HepG2 (cell line): ENCODE measurements around the gene ZNF276. TPM values are rescaled to one million over a fixed set of nuclear protein-coding genes. Genes with fewer than 3 reads are reported as not detected.

ENCODE experiments used
- ARNTL ChIP-seq: sonication (generic); formaldehyde crosslinking; IDR thresholded peaks from 2 replicates; pipeline ENCODE4 v1.4.0; 2020; ENCODE audit warnings: mild to moderate bottlenecking, missing genetic modification reagents
- CAMTA2 ChIP-seq: sonication (generic); formaldehyde crosslinking; IDR thresholded peaks from 2 replicates; pipeline ENCODE4 v1.4.0; 2020; ENCODE audit warnings: mild to moderate bottlenecking, missing genetic modification reagents, borderline replicate concordance
- ESRRA ChIP-seq: sonication (generic); formaldehyde crosslinking; IDR thresholded peaks from 2 replicates; pipeline ENCODE4 v1.5.1; 2020; ENCODE audit warnings: mild to moderate bottlenecking, low read depth, missing genetic modification reagents
- ETV6 ChIP-seq: sonication (generic); formaldehyde crosslinking; conservative IDR thresholded peaks from 2 replicates; pipeline ENCODE4 v1.4.0; 2020; ENCODE audit warnings: missing genetic modification reagents
- FOXK2 ChIP-seq: fragments of 450-650 bp; IDR thresholded peaks from 2 replicates; pipeline ENCODE4 v1.6.1; 2016
- GABPB1 ChIP-seq: IDR thresholded peaks from 2 replicates; pipeline ENCODE4 v1.6.1; 2016; ENCODE audit warnings: mild to moderate bottlenecking, missing genetic modification reagents, moderate library complexity, missing compliant biosample characterization
- GZF1 ChIP-seq: sonication (generic); formaldehyde crosslinking; IDR thresholded peaks from 2 replicates; pipeline ENCODE4 v1.5.1; 2020; ENCODE audit warnings: mild to moderate bottlenecking, missing genetic modification reagents
- MTF2 ChIP-seq: sonication (generic); formaldehyde crosslinking; IDR thresholded peaks from 2 replicates; pipeline ENCODE4 v1.5.0; 2020; ENCODE audit warnings: missing genetic modification reagents, borderline replicate concordance
- TBX3 ChIP-seq: fragments of 450-650 bp; IDR thresholded peaks from 2 replicates; pipeline ENCODE4 v1.6.1; 2017; ENCODE audit warnings: antibody characterized with exemption, mild to moderate bottlenecking, inconsistent platforms, borderline replicate concordance
- XRCC5 ChIP-seq: fragments of 200-400 bp; formaldehyde crosslinking; optimal IDR thresholded peaks from 2 replicates; pipeline ENCODE3; 2017; ENCODE audit warnings: mild to moderate bottlenecking, low read length
- ZBTB20 ChIP-seq: sonication (generic); formaldehyde crosslinking; IDR thresholded peaks from 2 replicates; pipeline ENCODE4 v1.8.1; 2023; ENCODE audit warnings: missing genetic modification reagents, low read depth, mild to moderate bottlenecking, borderline replicate concordance
- ZNF143 ChIP-seq: sonication (generic); formaldehyde crosslinking; IDR thresholded peaks from 2 replicates; pipeline ENCODE4 v1.4.0; 2020; ENCODE audit warnings: missing genetic modification reagents
- ZNF354B ChIP-seq: sonication (generic); formaldehyde crosslinking; IDR thresholded peaks from 2 replicates; pipeline ENCODE4 v1.8.0; 2022; ENCODE audit warnings: mild to moderate bottlenecking, missing genetic modification reagents
- ZNF75D ChIP-seq: sonication (generic); formaldehyde crosslinking; IDR thresholded peaks from 2 replicates; pipeline ENCODE4 v1.8.1; 2023; ENCODE audit warnings: missing genetic modification reagents, mild to moderate bottlenecking, borderline replicate concordance
- ZNF766 ChIP-seq: sonication (generic); formaldehyde crosslinking; IDR thresholded peaks from 2 replicates; pipeline ENCODE4 v1.5.0; 2020; ENCODE audit warnings: missing genetic modification reagents, borderline replicate concordance
- ZNF83 ChIP-seq: sonication (generic); formaldehyde crosslinking; IDR thresholded peaks from 2 replicates; pipeline ENCODE4 v1.4.0; 2020; ENCODE audit warnings: missing genetic modification reagents, mild to moderate bottlenecking, borderline replicate concordance
- ZNF841 ChIP-seq: sonication (generic); formaldehyde crosslinking; IDR thresholded peaks from 2 replicates; pipeline ENCODE4 v1.8.1; 2023; ENCODE audit warnings: missing genetic modification reagents, borderline replicate concordance
- polyA plus RNA-seq, 8 experiments: library from polyadenylated mRNA; depleted of rRNA in 3 of 8; stranded (reverse) in 7 of 8; unstranded in 1 of 8; fragments of >200 nt; fragmentation: Illumina TruSeq in 4 of 8; extraction: Trizol in 4 of 8; gene quantifications; 2 replicates each; pipeline versions ENCODE4 v1.2.1 to v1.2.3, GENCODE V29; 2011 to 2016; ENCODE audit warnings: low read depth in 4 of 8, missing spikeins in 1 of 8, mixed read lengths in 1 of 8; ENCODE audit not compliant: insufficient read depth in 1 of 8
- total RNA-seq, 5 experiments: library from RNA; depleted of rRNA; stranded (reverse); fragments of >200 nt; fragmentation: Illumina TruSeq; extraction: Trizol; gene quantifications; 2 replicates each; pipeline ENCODE4 v1.2.3, GENCODE V29; 2016; ENCODE audit warnings: low read depth in 1 of 5
- TF ChIP-seq, protein P1 (sequence below): sonication (generic); formaldehyde crosslinking; IDR thresholded peaks from 2 replicates; pipeline ENCODE4 v1.5.0; 2020; ENCODE audit warnings: missing genetic modification reagents, mild to moderate bottlenecking, borderline replicate concordance
- TF ChIP-seq, protein P2 (sequence below): sonication (generic); formaldehyde crosslinking; IDR thresholded peaks from 2 replicates; pipeline ENCODE4 v1.8.1; 2023; ENCODE audit warnings: mild to moderate bottlenecking, missing genetic modification reagents
- TF ChIP-seq, protein P3 (sequence below): sonication (generic); formaldehyde crosslinking; IDR thresholded peaks from 2 replicates; pipeline ENCODE4 v1.8.0; 2022; ENCODE audit warnings: low read depth, missing genetic modification reagents
- TF ChIP-seq, protein P4 (sequence below): sonication (generic); formaldehyde crosslinking; IDR thresholded peaks from 2 replicates; pipeline ENCODE4 v1.5.0; 2020; ENCODE audit warnings: mild to moderate bottlenecking, missing genetic modification reagents
- TF ChIP-seq, protein P5 (sequence below): sonication (generic); formaldehyde crosslinking; IDR thresholded peaks from 2 replicates; pipeline ENCODE4 v1.5.1; 2020; ENCODE audit warnings: missing genetic modification reagents, mild to moderate bottlenecking, borderline replicate concordance
- TF ChIP-seq, protein P6 (sequence below): sonication (generic); formaldehyde crosslinking; IDR thresholded peaks from 2 replicates; pipeline ENCODE4 v1.8.0; 2022; ENCODE audit warnings: mild to moderate bottlenecking, missing genetic modification reagents, moderate library complexity

Gene ZNF276
- total and polyA plus RNA-seq, 2 of the 13 experiments (the other 11 are each of a cell fraction or from before 2014, with no cell fraction given): 17.7 to 18.0 TPM

DNA sequence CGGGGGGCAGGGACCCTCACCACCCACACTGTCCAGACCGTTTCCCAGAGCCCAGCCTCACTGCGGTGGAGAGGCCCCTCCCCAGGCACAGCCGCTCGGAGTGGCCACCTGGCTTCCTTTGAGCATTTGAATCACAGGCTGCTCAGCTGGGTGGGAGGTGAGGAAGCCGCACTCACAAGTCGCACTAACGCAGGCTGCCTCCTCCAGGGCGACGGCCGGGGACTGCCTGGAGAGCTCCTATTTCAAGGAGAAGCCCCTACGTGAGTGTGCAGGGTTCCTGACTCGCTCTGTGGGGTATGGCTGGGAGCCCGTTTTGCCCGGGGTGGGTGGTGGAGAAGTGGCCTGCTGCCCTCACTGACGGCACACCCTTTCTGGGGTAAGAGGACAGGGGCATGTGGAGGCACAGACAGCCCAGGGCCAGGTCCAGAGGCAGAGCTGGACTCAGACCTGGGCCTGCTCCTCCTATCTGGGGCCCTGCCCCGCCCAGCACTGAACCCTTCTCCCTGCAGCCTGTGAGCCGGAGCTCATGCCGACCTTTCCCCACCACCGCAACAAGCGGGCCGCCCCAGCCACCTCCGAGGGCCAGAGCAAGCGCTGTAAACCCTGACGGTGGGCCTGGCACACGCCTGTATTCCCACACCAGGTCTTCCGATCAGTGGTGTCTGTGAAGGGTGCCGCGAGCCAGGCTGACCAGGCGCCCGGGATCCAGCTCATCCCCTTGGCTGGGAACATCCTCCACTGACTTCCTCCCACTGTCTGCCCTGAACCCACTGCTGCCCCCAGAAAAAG, 26.1 kb upstream of the ZNF276 start (continued):
- TF ChIP-seq ZNF766 (CRISPR knock-in tag): 0 out of 2 replicates have a peak, but pooled peaks have one; percentile 56
- no peak for TF ChIP-seq FOXK2
- TF ChIP-seq, protein P1, sequence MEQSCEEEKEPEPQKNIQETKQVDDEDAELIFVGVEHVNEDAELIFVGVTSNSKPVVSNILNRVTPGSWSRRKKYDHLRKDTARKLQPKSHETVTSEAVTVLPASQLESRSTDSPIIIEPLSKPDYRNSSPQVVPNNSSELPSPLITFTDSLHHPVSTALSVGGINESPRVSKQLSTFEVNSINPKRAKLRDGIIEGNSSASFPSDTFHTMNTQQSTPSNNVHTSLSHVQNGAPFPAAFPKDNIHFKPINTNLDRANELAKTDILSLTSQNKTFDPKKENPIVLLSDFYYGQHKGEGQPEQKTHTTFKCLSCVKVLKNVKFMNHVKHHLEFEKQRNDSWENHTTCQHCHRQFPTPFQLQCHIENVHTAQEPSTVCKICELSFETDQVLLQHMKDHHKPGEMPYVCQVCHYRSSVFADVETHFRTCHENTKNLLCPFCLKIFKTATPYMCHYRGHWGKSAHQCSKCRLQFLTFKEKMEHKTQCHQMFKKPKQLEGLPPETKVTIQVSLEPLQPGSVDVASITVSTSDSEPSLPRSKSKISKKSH: peak; percentile 78; the same call in 1 of the 2 replicates
- no peak for TF ChIP-seq GZF1
- TF ChIP-seq ARNTL (CRISPR knock-in tag): no peak
- TF ChIP-seq TBX3: no peak
- no peak for TF ChIP-seq CAMTA2 (CRISPR knock-in tag)
- TF ChIP-seq, protein P2, sequence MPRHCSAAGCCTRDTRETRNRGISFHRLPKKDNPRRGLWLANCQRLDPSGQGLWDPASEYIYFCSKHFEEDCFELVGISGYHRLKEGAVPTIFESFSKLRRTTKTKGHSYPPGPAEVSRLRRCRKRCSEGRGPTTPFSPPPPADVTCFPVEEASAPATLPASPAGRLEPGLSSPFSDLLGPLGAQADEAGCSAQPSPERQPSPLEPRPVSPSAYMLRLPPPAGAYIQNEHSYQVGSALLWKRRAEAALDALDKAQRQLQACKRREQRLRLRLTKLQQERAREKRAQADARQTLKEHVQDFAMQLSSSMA: peak; percentile 29; the same call in 1 of the 2 replicates
- 0 out of 2 replicates have a peak, but pooled peaks have one; percentile 70 for TF ChIP-seq ETV6 (CRISPR knock-in tag)
- TF ChIP-seq, protein P3, sequence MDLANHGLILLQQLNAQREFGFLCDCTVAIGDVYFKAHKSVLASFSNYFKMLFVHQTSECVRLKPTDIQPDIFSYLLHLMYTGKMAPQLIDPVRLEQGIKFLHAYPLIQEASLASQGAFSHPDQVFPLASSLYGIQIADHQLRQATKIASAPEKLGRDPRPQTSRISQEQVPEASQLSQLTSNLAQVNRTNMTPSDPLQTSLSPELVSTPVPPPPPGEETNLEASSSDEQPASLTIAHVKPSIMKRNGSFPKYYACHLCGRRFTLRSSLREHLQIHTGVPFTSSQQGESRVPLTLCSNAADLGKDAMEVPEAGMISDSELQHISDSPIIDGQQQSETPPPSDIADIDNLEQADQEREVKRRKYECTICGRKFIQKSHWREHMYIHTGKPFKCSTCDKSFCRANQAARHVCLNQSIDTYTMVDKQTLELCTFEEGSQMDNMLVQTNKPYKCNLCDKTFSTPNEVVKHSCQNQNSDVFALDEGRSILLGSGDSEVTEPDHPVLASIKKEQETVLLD: no peak
- peak; percentile 88; the same call in 1 of the 2 replicates for TF ChIP-seq ZNF354B (CRISPR knock-in tag)
- no peak for TF ChIP-seq ZNF841
- TF ChIP-seq GABPB1 (CRISPR knock-in tag): peak; percentile 39
- TF ChIP-seq, protein P4, sequence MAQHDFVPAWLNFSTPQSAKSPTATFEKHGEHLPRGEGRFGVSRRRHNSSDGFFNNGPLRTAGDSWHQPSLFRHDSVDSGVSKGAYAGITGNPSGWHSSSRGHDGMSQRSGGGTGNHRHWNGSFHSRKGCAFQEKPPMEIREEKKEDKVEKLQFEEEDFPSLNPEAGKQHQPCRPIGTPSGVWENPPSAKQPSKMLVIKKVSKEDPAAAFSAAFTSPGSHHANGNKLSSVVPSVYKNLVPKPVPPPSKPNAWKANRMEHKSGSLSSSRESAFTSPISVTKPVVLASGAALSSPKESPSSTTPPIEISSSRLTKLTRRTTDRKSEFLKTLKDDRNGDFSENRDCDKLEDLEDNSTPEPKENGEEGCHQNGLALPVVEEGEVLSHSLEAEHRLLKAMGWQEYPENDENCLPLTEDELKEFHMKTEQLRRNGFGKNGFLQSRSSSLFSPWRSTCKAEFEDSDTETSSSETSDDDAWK (CRISPR knock-in tag): no peak
- TF ChIP-seq ESRRA (CRISPR knock-in tag): peak; percentile 36; the same call in 1 of the 2 replicates
- TF ChIP-seq ZNF143 (CRISPR knock-in tag): peak; percentile 49; the same call in 1 of the 2 replicates
- TF ChIP-seq, protein P5, sequence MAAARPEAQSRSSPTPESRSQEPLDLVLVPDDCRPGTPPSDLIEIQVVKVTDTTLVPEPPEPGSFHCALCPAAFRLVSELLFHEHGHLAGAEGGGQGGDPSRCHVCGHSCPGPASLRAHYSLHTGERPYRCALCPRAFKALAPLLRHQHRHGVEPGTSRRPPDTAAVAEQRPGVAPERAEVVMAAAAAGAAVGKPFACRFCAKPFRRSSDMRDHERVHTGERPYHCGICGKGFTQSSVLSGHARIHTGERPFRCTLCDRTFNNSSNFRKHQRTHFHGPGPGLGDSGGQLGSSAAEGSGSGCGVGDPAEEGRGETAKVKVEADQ (CRISPR knock-in tag): peak; percentile 71
- no peak for TF ChIP-seq ZNF75D (CRISPR knock-in tag)
- TF ChIP-seq MTF2 (CRISPR knock-in tag): no peak
- no peak for TF ChIP-seq ZBTB20 (CRISPR knock-in tag)
- TF ChIP-seq XRCC5: peak; percentile 33
- TF ChIP-seq, protein P6, sequence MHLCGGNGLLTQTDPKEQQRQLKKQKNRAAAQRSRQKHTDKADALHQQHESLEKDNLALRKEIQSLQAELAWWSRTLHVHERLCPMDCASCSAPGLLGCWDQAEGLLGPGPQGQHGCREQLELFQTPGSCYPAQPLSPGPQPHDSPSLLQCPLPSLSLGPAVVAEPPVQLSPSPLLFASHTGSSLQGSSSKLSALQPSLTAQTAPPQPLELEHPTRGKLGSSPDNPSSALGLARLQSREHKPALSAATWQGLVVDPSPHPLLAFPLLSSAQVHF (CRISPR knock-in tag): 0 out of 2 replicates have a peak, but pooled peaks have one; percentile 0
- no peak for TF ChIP-seq ZNF83 (CRISPR knock-in tag)
